HEK293 (cell line): ENCODE measurements around the gene RABEP2.

Experiments used
- CTCF ChIA-PET: fragments of 350-600 bp; formaldehyde crosslinking; extraction: SDS; loops from one replicate; lab custom pipeline; 2021; ENCODE audit warnings: antibody characterized with exemption; lab: Yijun Ruan, JAX
- POLR2A ChIA-PET: fragments of 300-600 bp; formaldehyde crosslinking; extraction: SDS; loops from one replicate; lab custom pipeline; 2020; ENCODE audit warnings: antibody characterized with exemption, inconsistent platforms; lab: Yijun Ruan, JAX
- H3K27ac ChIP-seq: fragments of 200-500 bp; sonication (Bioruptor generic); 2 replicates; pipeline ENCODE4 v1.5.1; 2014; ENCODE audit warnings: low read depth, low read length, control low read depth, inconsistent platforms; ENCODE audit errors: extremely low read depth
- H3K36me3 ChIP-seq, 2 experiments: fragments of 200-500 bp in 1 of 2; sonication (Bioruptor generic) in 1 of 2; 1 replicate in 1 of 2; 2 replicates in 1 of 2; pipeline ENCODE4 v1.5.1; 2014 to 2017; ENCODE audit warnings: inconsistent platforms in 2 of 2, low read length in 2 of 2; ENCODE audit not compliant: control insufficient read depth in 2 of 2, insufficient read depth in 1 of 2
- H3K4me1 ChIP-seq: fragments of 200-500 bp; sonication (Bioruptor generic); 2 replicates; pipeline ENCODE4 v1.5.1; 2014; ENCODE audit warnings: mild to moderate bottlenecking, low read length, inconsistent platforms; ENCODE audit not compliant: control insufficient read depth, insufficient read depth
- H3K4me3 ChIP-seq: 2 replicates; pipeline ENCODE4 v1.5.1; 2011; ENCODE audit warnings: low read depth, mild to moderate bottlenecking, control low read depth, low read length, moderate library complexity
- H3K9me3 ChIP-seq: fragments of 200-500 bp; sonication (Bioruptor generic); 2 replicates; pipeline ENCODE4 v1.5.1; 2014; ENCODE audit warnings: low read depth, low read length, inconsistent platforms; ENCODE audit not compliant: control insufficient read depth, insufficient read depth
- AEBP2 ChIP-seq: fragments of 450-650 bp; formaldehyde crosslinking; IDR thresholded peaks from 2 replicates; pipeline ENCODE4 v1.5.1; 2016; ENCODE audit warnings: missing biosample characterization, missing genetic modification characterization, borderline replicate concordance
- CTCF ChIP-seq: fragments of 450-650 bp; formaldehyde crosslinking; IDR thresholded peaks from 2 replicates; pipeline ENCODE4 v1.5.1; 2016; ENCODE audit warnings: missing biosample characterization, missing genetic modification characterization
- EGR2 ChIP-seq: fragments of 450-650 bp; formaldehyde crosslinking; IDR thresholded peaks from 2 replicates; pipeline ENCODE4 v1.5.1; 2016; ENCODE audit warnings: low read depth, missing biosample characterization, missing genetic modification characterization
- GLIS1 ChIP-seq: fragments of 450-650 bp; formaldehyde crosslinking; IDR thresholded peaks from 2 replicates; pipeline ENCODE4 v1.5.1; 2016; ENCODE audit warnings: missing biosample characterization, missing genetic modification characterization
- GLIS2 ChIP-seq: fragments of 450-650 bp; formaldehyde crosslinking; IDR thresholded peaks from 2 replicates; pipeline ENCODE4 v1.5.1; 2016; ENCODE audit warnings: missing biosample characterization, missing genetic modification characterization
- HOXA7 ChIP-seq: sonication (generic); formaldehyde crosslinking; IDR thresholded peaks from 2 replicates; pipeline ENCODE4 v1.8.1; 2022; ENCODE audit warnings: missing genetic modification reagents, borderline replicate concordance
- KLF1 ChIP-seq: fragments of 450-650 bp; formaldehyde crosslinking; IDR thresholded peaks from 2 replicates; pipeline ENCODE4 v1.5.1; 2016; ENCODE audit warnings: missing biosample characterization, missing genetic modification characterization
- PATZ1 ChIP-seq: fragments of 450-650 bp; formaldehyde crosslinking; IDR thresholded peaks from 2 replicates; pipeline ENCODE4 v1.5.1; 2016; ENCODE audit warnings: missing biosample characterization, missing genetic modification characterization
- PRDM10 ChIP-seq: fragments of 450-650 bp; formaldehyde crosslinking; IDR thresholded peaks from 2 replicates; pipeline ENCODE4 v1.5.1; 2016; ENCODE audit warnings: missing biosample characterization, missing genetic modification characterization
- TCF7L2 ChIP-seq: IDR thresholded peaks from 2 replicates; pipeline ENCODE4 v1.6.1; 2011; ENCODE audit warnings: low read depth, mild to moderate bottlenecking, inconsistent platforms, low read length, moderate library complexity, borderline replicate concordance
- ZIC2 ChIP-seq: fragments of 450-650 bp; formaldehyde crosslinking; IDR thresholded peaks from 2 replicates; pipeline ENCODE4 v1.5.1; 2016; ENCODE audit warnings: missing biosample characterization, missing genetic modification characterization
- ZNF239 ChIP-seq: fragments of 450-650 bp; formaldehyde crosslinking; IDR thresholded peaks from 2 replicates; pipeline ENCODE4 v1.5.1; 2016; ENCODE audit warnings: missing biosample characterization, missing genetic modification characterization
- ZNF518A ChIP-seq: fragments of 450-650 bp; formaldehyde crosslinking; conservative IDR thresholded peaks from 2 replicates; pipeline ENCODE4 v1.5.1; 2016; ENCODE audit warnings: low read depth, missing biosample characterization, missing genetic modification characterization
- ZNF548 ChIP-seq: fragments of 450-650 bp; formaldehyde crosslinking; IDR thresholded peaks from 2 replicates; pipeline ENCODE4 v1.5.1; 2016; ENCODE audit warnings: missing biosample characterization, missing genetic modification characterization
- ZNF660 ChIP-seq: fragments of 450-650 bp; IDR thresholded peaks from 2 replicates; pipeline ENCODE4 v1.5.1; 2018; ENCODE audit warnings: missing biosample characterization, mild to moderate bottlenecking, missing genetic modification characterization
- ZNF768 ChIP-seq: fragments of 450-650 bp; formaldehyde crosslinking; IDR thresholded peaks from 2 replicates; pipeline ENCODE4 v1.5.1; 2018; ENCODE audit warnings: missing biosample characterization, mild to moderate bottlenecking, missing genetic modification characterization

The RABEP2 gene

GRCh38 chr16:28876019-28876659, 48.9 kb downstream of the RABEP2 start (continued):
- peak; percentile 76 for TF ChIP-seq EGR2 (tag by site-specific recombination)
- no peak for TF ChIP-seq AEBP2 (tag by site-specific recombination)
- TF ChIP-seq GLIS1 (tag by site-specific recombination): peak; percentile 80

GRCh38 chr16:28875134-28876018, 49.7 kb downstream of the RABEP2 start:
- H3K4me3 ChIP-seq: no peak overlapping the region
- H3K9me3 ChIP-seq: no peaks in the 10 kb centered on the region
- peak overlapping the region; percentile 49; the same call in 1 of the 2 replicates for H3K27ac ChIP-seq
- ChIA-PET CTCF (interaction anchor here (0.5 to 3.3 kb wide), 6 partner anchors 11 to 101 kb away, joined by 3 to 14 read pairs (median 6); partner anchors contain the start of gene SH2B1), POLR2A (interaction anchor here (0.5 to 2.5 kb wide), 2 partner anchors 11 to 53 kb away, joined by 3 to 13 read pairs; partner anchors contain the start of gene SH2B1)
- H3K36me3 ChIP-seq: peaks cover 8 to 40% of the 10 kb centered on the region in 2 experiments; a peak in 2 of 3 replicates
- H3K4me1 ChIP-seq: peaks cover 11% of the 10 kb centered on the region
- TF ChIP-seq EGR2 (tag by site-specific recombination) (peak; percentile 72; the same call in 1 of the 2 replicates), TCF7L2 (no peak), GLIS1 (tag by site-specific recombination) (peak; percentile 61), ZIC2 (tag by site-specific recombination) (peak; percentile 65), HOXA7 (CRISPR knock-in tag) (no peak), ZNF768 (no peak), ZNF548 (tag by site-specific recombination) (no peak), PATZ1 (tag by site-specific recombination) (peak; percentile 56), CTCF (peak; percentile 36; the same call in 1 of the 2 replicates), GLIS2 (peak; percentile 29; the same call in 1 of the 2 replicates), ZNF518A (no peak), ZNF660 (tag by site-specific recombination) (no peak), KLF1 (tag by site-specific recombination) (peak; percentile 75), ZNF239 (tag by site-specific recombination) (no peak), PRDM10 (peak; percentile 59; the same call in 1 of the 2 replicates)
